Loucy (cell line): Measurements from ENCODE around the gene AARS2.
"Not testable (repeated sequence)": the region's sequence is repeated elsewhere in the genome, so short reads cannot be mapped to it uniquely, and the experiment has no call there.

Source experiments
- H2AFZ ChIP-seq: fragments of 200-600 bp; sonication (generic); 2 replicates; pipeline ENCODE4 v1.6.0; 2016; ENCODE audit warnings: antibody characterized with exemption, mild to moderate bottlenecking, low read length, moderate library complexity
- H3F3A ChIP-seq: fragments of 200-600 bp; 2 replicates; pipeline ENCODE4 v1.6.0; 2016; ENCODE audit warnings: antibody characterized with exemption, low read depth, mild to moderate bottlenecking
- H3K27me3 ChIP-seq: fragments of 200-600 bp; sonication (generic); 2 replicates; pipeline ENCODE4 v1.6.1; 2014; ENCODE audit warnings: low read length, mild to moderate bottlenecking; ENCODE audit not compliant: insufficient read depth, poor library complexity, severe bottlenecking
- H3K36me3 ChIP-seq: fragments of 200-600 bp; sonication (generic); 2 replicates; pipeline ENCODE4 v1.6.1; 2016; ENCODE audit warnings: low read length; ENCODE audit not compliant: insufficient read depth
- H3K4me1 ChIP-seq: fragments of 200-600 bp; sonication (generic); 2 replicates; pipeline ENCODE4 v1.5.1; 2014; ENCODE audit warnings: low read length, mild to moderate bottlenecking; ENCODE audit not compliant: insufficient read depth, poor library complexity, severe bottlenecking
- H3K4me2 ChIP-seq: fragments of 200-600 bp; sonication (generic); 2 replicates; pipeline ENCODE4 v1.6.0; 2014; ENCODE audit warnings: antibody characterized with exemption, low read length, low read depth, mild to moderate bottlenecking; ENCODE audit not compliant: poor library complexity, severe bottlenecking
- H3K4me3 ChIP-seq: fragments of 200-600 bp; sonication (generic); 2 replicates; pipeline ENCODE4 v1.5.1; 2014; ENCODE audit warnings: low read length, mild to moderate bottlenecking, mixed read lengths; ENCODE audit not compliant: poor library complexity, severe bottlenecking
- H3K79me2 ChIP-seq: fragments of 200-600 bp; sonication (generic); 2 replicates; pipeline ENCODE4 v1.6.1; 2014; ENCODE audit warnings: low read length; ENCODE audit not compliant: insufficient read depth
- H3K9ac ChIP-seq: fragments of 200-600 bp; sonication (generic); 2 replicates; pipeline ENCODE4 v1.6.0; 2014; ENCODE audit warnings: mild to moderate bottlenecking, low read depth, low read length, moderate library complexity; ENCODE audit not compliant: poor library complexity, severe bottlenecking
- H3K9me2 ChIP-seq: fragments of 200-600 bp; sonication (generic); replicated peaks from 2 replicates; pipeline ENCODE4 v1.6.1; 2016; ENCODE audit warnings: low read depth, low read length, mixed read lengths
- H3K9me3 ChIP-seq: fragments of 200-600 bp; sonication (generic); 2 replicates; pipeline ENCODE4 v1.6.1; 2014; ENCODE audit warnings: mild to moderate bottlenecking, antibody characterized with exemption, low read length, low read depth; ENCODE audit not compliant: insufficient read depth
- H4K20me1 ChIP-seq: fragments of 200-600 bp; sonication (generic); 2 replicates; pipeline ENCODE4 v1.6.0; 2014; ENCODE audit warnings: antibody characterized with exemption, low read length, mild to moderate bottlenecking; ENCODE audit not compliant: insufficient read depth, poor library complexity, severe bottlenecking
- CTCF ChIP-seq: fragments of 200-600 bp; sonication (generic); conservative IDR thresholded peaks from 2 replicates; pipeline ENCODE4 v1.5.1; 2014; ENCODE audit warnings: mild to moderate bottlenecking, antibody characterized with exemption, low read length
- EZH2phosphoT487 ChIP-seq: fragments of 200-600 bp; IDR thresholded peaks from 2 replicates; pipeline ENCODE4 v1.6.1; 2018; ENCODE audit warnings: antibody characterized with exemption, mild to moderate bottlenecking, moderate library complexity, borderline replicate concordance

AARS2 gene

GRCh38 chr6:44327096-44327495 lies 13.9 kb upstream of the AARS2 start:
- no peaks in the 10 kb centered on the region for H3K36me3 ChIP-seq
- TF ChIP-seq CTCF = no peak
- TF ChIP-seq EZH2phosphoT487 = no peak
- H3K27me3 ChIP-seq = no peaks in the 10 kb centered on the region
- H3K9me3 ChIP-seq = no peaks in the 10 kb centered on the region
- H3K79me2 ChIP-seq = no peaks in the 10 kb centered on the region
- H3K9ac ChIP-seq = no peak overlapping the region
- no peak overlapping the region for H3K4me3 ChIP-seq
- H3K9me2 ChIP-seq = no peaks in the 10 kb centered on the region
- no peak overlapping the region for H3K4me2 ChIP-seq
- H3F3A ChIP-seq = no peaks in the 10 kb centered on the region
- no peak overlapping the region for H2AFZ ChIP-seq
- no peaks in the 10 kb centered on the region for H3K4me1 ChIP-seq
- H4K20me1 ChIP-seq = no peaks in the 10 kb centered on the region

- Histone ChIP-seq H3F3A (no peaks in the 10 kb centered on the region), H3K9ac (no peak overlapping the region), H3K79me2 (no peaks in the 10 kb centered on the region), H3K4me3 (no peak overlapping the region), H3K4me1 (no peaks in the 10 kb centered on the region), H3K9me2 (no peaks in the 10 kb centered on the region), H2AFZ (no peak overlapping the region), H3K4me2 (no peak overlapping the region), H3K27me3 (no peaks in the 10 kb centered on the region), H3K36me3 (no peaks in the 10 kb centered on the region), H3K9me3 (no peaks in the 10 kb centered on the region), H4K20me1 (no peaks in the 10 kb centered on the region)
- TF ChIP-seq CTCF = no peak
- no peak for TF ChIP-seq EZH2phosphoT487
Observed at GRCh38 chr6:44321210-44321609, 8.1 kb upstream of the AARS2 start.

- H3K9me2 ChIP-seq, H3K4me2 ChIP-seq, H3K9me3 ChIP-seq, H3K36me3 ChIP-seq, H3K4me3 ChIP-seq, H4K20me1 ChIP-seq, H3K79me2 ChIP-seq, H3K4me1 ChIP-seq, H3K9ac ChIP-seq, H2AFZ ChIP-seq, H3F3A ChIP-seq, H3K27me3 ChIP-seq: not testable (repeated sequence)
Observed at GRCh38 chr6:44317136-44317631, 4.0 kb upstream of the AARS2 start.

GRCh38 chr6:44316481-44316880 lies 3.3 kb upstream of the AARS2 start:
- no peaks in the 10 kb centered on the region for H3F3A ChIP-seq
- H3K4me3 ChIP-seq = no peak overlapping the region
- no peak overlapping the region for H3K9ac ChIP-seq
- H3K79me2 ChIP-seq = peaks cover 15% of the 10 kb centered on the region
- no peaks in the 10 kb centered on the region for H3K27me3 ChIP-seq
- H3K36me3 ChIP-seq = no peaks in the 10 kb centered on the region; the same call in 1 of the 2 replicates
- H3K4me1 ChIP-seq = peaks cover 9% of the 10 kb centered on the region
- H3K4me2 ChIP-seq = no peak overlapping the region
- no peaks in the 10 kb centered on the region for H3K9me2 ChIP-seq
- no peak for TF ChIP-seq CTCF
- TF ChIP-seq EZH2phosphoT487 = no peak
- no peak overlapping the region for H2AFZ ChIP-seq
- H4K20me1 ChIP-seq = no peaks in the 10 kb centered on the region
- no peaks in the 10 kb centered on the region for H3K9me3 ChIP-seq
